Activated T-cell treated with anti-CD3 and anti-CD28 coated beads for 4 hours (primary cell): ENCODE measurements around the gene OTX2.

Experiments
- DNase-seq: peaks from one replicate; pipeline ENCODE4 v3.0.0-alpha.2; 2020

The OTX2 gene

GRCh38 chr14:56810147-56810719 lies at the start of gene OTX2:
Gene OTX2, minus strand, starts transcription at chr14:56810479. Its CDS starts 5,023 bp downstream, at chr14:56805456.
- DNase-seq: no peak

- DNase-seq: no peak
Observed at GRCh38 chr14:56858422-56858821, 48.1 kb upstream of the OTX2 start.

GRCh38 chr14:56857216-56857615 lies 46.9 kb upstream of the OTX2 start:
- DNase-seq: no peak

GRCh38 chr14:56855891-56856461 lies 45.7 kb upstream of the OTX2 start:
- DNase-seq: no peak

GRCh38 chr14:56854325-56854724 lies 44.0 kb upstream of the OTX2 start:
- no peak for DNase-seq

- DNase-seq: no peak
Observed at GRCh38 chr14:56846970-56847930, 37.0 kb upstream of the OTX2 start.

- no peak for DNase-seq
Observed at GRCh38 chr14:56844406-56845002, 34.2 kb upstream of the OTX2 start.

- no peak for DNase-seq
Observed at GRCh38 chr14:56841611-56842010, 31.3 kb upstream of the OTX2 start.

- no peak for DNase-seq
Observed at GRCh38 chr14:56840221-56840620, 29.9 kb upstream of the OTX2 start.

- DNase-seq: no peak
Observed at GRCh38 chr14:56829151-56829550, 18.9 kb upstream of the OTX2 start.

- DNase-seq: no peak
Observed at GRCh38 chr14:56826214-56826613, 15.9 kb upstream of the OTX2 start.

GRCh38 chr14:56821805-56822610 lies 11.7 kb upstream of the OTX2 start:
- DNase-seq: no peak

GRCh38 chr14:56821177-56821576 lies 10.9 kb upstream of the OTX2 start:
- DNase-seq: no peak

GRCh38 chr14:56817396-56817921 lies 7.2 kb upstream of the OTX2 start:
- DNase-seq: no peak

- no peak for DNase-seq
Observed at GRCh38 chr14:56816574-56817391, 6.5 kb upstream of the OTX2 start.

GRCh38 chr14:56815745-56816144 lies 5.5 kb upstream of the OTX2 start:
- DNase-seq: no peak

GRCh38 chr14:56814969-56815700 lies 4.9 kb upstream of the OTX2 start:
- no peak for DNase-seq

- DNase-seq: no peak
Observed at GRCh38 chr14:56814519-56814959, 4.3 kb upstream of the OTX2 start.

- no peak for DNase-seq
Observed at GRCh38 chr14:56813143-56813551, 2.9 kb upstream of the OTX2 start.

- no peak for DNase-seq
Observed at GRCh38 chr14:56812364-56813141, 2.3 kb upstream of the OTX2 start.
